Measurements from ENCODE around the gene PDLIM7. TPM values are rescaled to one million over a fixed set of nuclear protein-coding genes. Genes with fewer than 3 reads are reported as not detected.
"Not testable (repeated sequence)": the region's sequence is repeated elsewhere in the genome, so short reads cannot be mapped to it uniquely, and the experiment has no call there.

Gene PDLIM7
- polyA plus RNA-seq, 1 donor (not counting 4 experiments of a cell fraction or from before 2014, with no cell fraction given): 48.5 TPM

- no peak overlapping the region for H3K4me3 ChIP-seq (ENCODE audit: control insufficient read depth in 2 of 3, extremely low read depth in 1 of 3, insufficient read depth in 2 of 3, low read depth in 1 of 3, low read length in 3 of 3)
- H3K79me2 ChIP-seq (ENCODE audit: control insufficient read depth, insufficient read depth, low read length): peaks cover 24% of the 10 kb centered on the region
- no peaks in the 10 kb centered on the region for H3K9me3 ChIP-seq (ENCODE audit: control insufficient read depth, low read depth, low read length)
- H4K20me1 ChIP-seq (ENCODE audit: control insufficient read depth, extremely low read depth, insufficient read depth, low read length): peaks cover 2% of the 10 kb centered on the region
- peaks cover 6% of the 10 kb centered on the region for H3K9me1 ChIP-seq (ENCODE audit: control insufficient read depth, extremely low read depth, insufficient read depth, low read length)
- no peak overlapping the region for H3K9ac ChIP-seq (ENCODE audit: control insufficient read depth, extremely low read depth, insufficient read depth, low read length)
- no peak overlapping the region for H3K4me2 ChIP-seq (ENCODE audit: control insufficient read depth, extremely low read depth, insufficient read depth, low read depth, low read length)
- H3K27me3 ChIP-seq (ENCODE audit: control insufficient read depth, extremely low read depth, insufficient read depth, low read length): no peaks in the 10 kb centered on the region
- FAIRE-seq: no peak
- H3K36me3 ChIP-seq (ENCODE audit: control insufficient read depth in 2 of 2, extremely low read depth in 1 of 2, insufficient read depth in 2 of 2, low read length in 2 of 2): peaks cover 26% of the 10 kb centered on the region in 2 experiments
- no peak overlapping the region for H2AFZ ChIP-seq (ENCODE audit: control insufficient read depth, low read length)
- dilution Hi-C loops (cut with MboI; ENCODE audit: extremely low pct_ligation_motif_present, low sequenced_read_pairs): no loop called here
- peaks cover 33% of the 10 kb centered on the region for H3K4me1 ChIP-seq (ENCODE audit: control insufficient read depth, extremely low read depth, insufficient read depth, low read length)
- H3K27ac ChIP-seq (ENCODE audit: control insufficient read depth, insufficient read depth, low read length): no peak overlapping the region
- DNase-seq (ENCODE audit: low read depth, low spot score): no peak
- TF ChIP-seq CTCF (optimal IDR thresholded peaks at IDR 0.05 in 1 of 3, IDR thresholded peaks at IDR 0.05 in 1 of 3, conservative IDR thresholded peaks at IDR 0.05 in 1 of 3; ENCODE audit: extremely low read depth in 1 of 3, insufficient read depth in 2 of 3, low read length in 3 of 3): no peak
- no peak for TF ChIP-seq EZH2 (IDR thresholded peaks at IDR 0.05; ENCODE audit: low read length)
These were observed 39.0 kb upstream of the PDLIM7 start for GRCh38 chr5:177536386-177536785.

- TF ChIP-seq CTCF (optimal IDR thresholded peaks at IDR 0.05 in 1 of 3, IDR thresholded peaks at IDR 0.05 in 1 of 3, conservative IDR thresholded peaks at IDR 0.05 in 1 of 3; ENCODE audit: extremely low read depth in 1 of 3, insufficient read depth in 2 of 3, low read length in 3 of 3) (no peak), EZH2 (IDR thresholded peaks at IDR 0.05; ENCODE audit: low read length) (no peak)
- Histone ChIP-seq H2AFZ (ENCODE audit: control insufficient read depth, low read length) (no peak overlapping the region), H3K9me1 (ENCODE audit: control insufficient read depth, extremely low read depth, insufficient read depth, low read length) (peaks cover 6% of the 10 kb centered on the region), H3K79me2 (ENCODE audit: control insufficient read depth, insufficient read depth, low read length) (peaks cover 24% of the 10 kb centered on the region), H3K9me3 (ENCODE audit: control insufficient read depth, low read depth, low read length) (no peaks in the 10 kb centered on the region), H3K27me3 (ENCODE audit: control insufficient read depth, extremely low read depth, insufficient read depth, low read length) (no peaks in the 10 kb centered on the region), H3K4me3 (ENCODE audit: control insufficient read depth in 2 of 3, extremely low read depth in 1 of 3, insufficient read depth in 2 of 3, low read depth in 1 of 3, low read length in 3 of 3) (no peak overlapping the region), H3K27ac (ENCODE audit: control insufficient read depth, insufficient read depth, low read length) (no peak overlapping the region), H3K4me1 (ENCODE audit: control insufficient read depth, extremely low read depth, insufficient read depth, low read length) (peaks cover 31% of the 10 kb centered on the region), H3K9ac (ENCODE audit: control insufficient read depth, extremely low read depth, insufficient read depth, low read length) (no peak overlapping the region), H3K36me3 (ENCODE audit: control insufficient read depth in 2 of 2, extremely low read depth in 1 of 2, insufficient read depth in 2 of 2, low read length in 2 of 2) (peaks cover 35% of the 10 kb centered on the region in 2 experiments), H4K20me1 (ENCODE audit: control insufficient read depth, extremely low read depth, insufficient read depth, low read length) (peaks cover 5% of the 10 kb centered on the region), H3K4me2 (ENCODE audit: control insufficient read depth, extremely low read depth, insufficient read depth, low read depth, low read length) (no peak overlapping the region)
- dilution Hi-C loops (cut with MboI; ENCODE audit: extremely low pct_ligation_motif_present, low sequenced_read_pairs): no loop called here
- FAIRE-seq (no peak), DNase-seq (ENCODE audit: low read depth, low spot score) (no peak)
These were observed 37.7 kb upstream of the PDLIM7 start for GRCh38 chr5:177535125-177535524.

GRCh38 chr5:177534433-177534832 is 37.0 kb upstream of the PDLIM7 start:
- H3K9me3 ChIP-seq (ENCODE audit: control insufficient read depth, low read depth, low read length); H4K20me1 ChIP-seq (ENCODE audit: control insufficient read depth, extremely low read depth, insufficient read depth, low read length): not testable (repeated sequence)

More at GRCh38 chr5:177534433-177534832, 37.0 kb upstream of the PDLIM7 start:
- H3K4me2 ChIP-seq (ENCODE audit: control insufficient read depth, extremely low read depth, insufficient read depth, low read depth, low read length); H3K9me1 ChIP-seq (ENCODE audit: control insufficient read depth, extremely low read depth, insufficient read depth, low read length); H3K27ac ChIP-seq (ENCODE audit: control insufficient read depth, insufficient read depth, low read length); DNase-seq (ENCODE audit: low read depth, low spot score); H3K4me3 ChIP-seq (ENCODE audit: control insufficient read depth in 2 of 3, extremely low read depth in 1 of 3, insufficient read depth in 2 of 3, low read depth in 1 of 3, low read length in 3 of 3); dilution Hi-C loops (cut with MboI; ENCODE audit: extremely low pct_ligation_motif_present, low sequenced_read_pairs); H3K9ac ChIP-seq (ENCODE audit: control insufficient read depth, extremely low read depth, insufficient read depth, low read length); FAIRE-seq; H3K27me3 ChIP-seq (ENCODE audit: control insufficient read depth, extremely low read depth, insufficient read depth, low read length); H2AFZ ChIP-seq (ENCODE audit: control insufficient read depth, low read length): not testable (repeated sequence)
- Histone ChIP-seq H3K36me3 (ENCODE audit: control insufficient read depth in 2 of 2, extremely low read depth in 1 of 2, insufficient read depth in 2 of 2, low read length in 2 of 2) (peaks cover 39 to 40% of the 10 kb centered on the region in 2 experiments), H3K4me1 (ENCODE audit: control insufficient read depth, extremely low read depth, insufficient read depth, low read length) (peaks cover 34% of the 10 kb centered on the region), H3K79me2 (ENCODE audit: control insufficient read depth, insufficient read depth, low read length) (peaks cover 21% of the 10 kb centered on the region)
